LNCaP clone FGC (cell line): ENCODE measurements around the gene ZNF691.

Source experiments
- DNase-seq: peaks from one replicate; pipeline ENCODE4 v3.0.0-alpha.2; 2011; ENCODE audit warnings: low read depth
- H3K4me3 ChIP-seq: 2 replicates; pipeline ENCODE4 v1.5.1; 2011; ENCODE audit warnings: mild to moderate bottlenecking, low read depth, low read length, control low read depth
- CTCF ChIP-seq: IDR thresholded peaks from 2 replicates; pipeline ENCODE4 v1.5.1; 2012; ENCODE audit warnings: mild to moderate bottlenecking; ENCODE audit not compliant: control insufficient read depth, insufficient read depth; ENCODE audit errors: extremely low read depth

ZNF691 gene

GRCh38 chr1:42821690-42822089 lies 24.7 kb upstream of the ZNF691 start:
- H3K4me3 ChIP-seq: no peak overlapping the region
- no peak for DNase-seq
- no peak for TF ChIP-seq CTCF

- DNase-seq: no peak
- no peak for TF ChIP-seq CTCF
- no peak overlapping the region for H3K4me3 ChIP-seq
These were observed 23.5 kb upstream of the ZNF691 start for GRCh38 chr1:42822800-42823392.

DNA sequence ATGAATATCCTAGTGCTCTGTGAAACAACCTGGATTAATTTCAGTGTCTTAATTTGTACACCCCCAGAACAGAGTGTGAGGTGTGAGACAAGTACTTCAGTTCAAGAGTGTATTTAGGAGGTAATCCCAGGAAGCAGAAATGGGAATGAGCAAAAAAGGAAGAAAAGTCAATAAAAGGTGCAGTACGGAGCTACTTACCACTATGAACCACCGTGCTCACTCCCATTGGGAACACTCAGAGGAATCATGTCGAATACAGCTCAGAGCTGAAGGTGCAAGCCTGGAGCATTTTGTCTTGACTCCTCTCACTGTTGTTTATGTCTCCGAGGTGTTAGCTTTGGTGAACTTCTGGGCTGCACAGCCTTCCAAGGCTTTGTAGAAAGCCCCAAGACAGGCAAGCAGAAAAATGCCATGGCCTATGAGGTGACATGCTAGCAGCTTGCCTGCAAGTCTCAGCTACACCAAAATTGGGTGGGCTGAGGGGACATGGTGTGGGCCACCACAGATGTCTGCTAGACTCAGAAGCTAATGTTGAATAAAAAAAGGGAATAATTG lies 21.9 kb upstream of the ZNF691 start:
- no peak for DNase-seq
- TF ChIP-seq CTCF: no peak
- no peak overlapping the region for H3K4me3 ChIP-seq

DNA sequence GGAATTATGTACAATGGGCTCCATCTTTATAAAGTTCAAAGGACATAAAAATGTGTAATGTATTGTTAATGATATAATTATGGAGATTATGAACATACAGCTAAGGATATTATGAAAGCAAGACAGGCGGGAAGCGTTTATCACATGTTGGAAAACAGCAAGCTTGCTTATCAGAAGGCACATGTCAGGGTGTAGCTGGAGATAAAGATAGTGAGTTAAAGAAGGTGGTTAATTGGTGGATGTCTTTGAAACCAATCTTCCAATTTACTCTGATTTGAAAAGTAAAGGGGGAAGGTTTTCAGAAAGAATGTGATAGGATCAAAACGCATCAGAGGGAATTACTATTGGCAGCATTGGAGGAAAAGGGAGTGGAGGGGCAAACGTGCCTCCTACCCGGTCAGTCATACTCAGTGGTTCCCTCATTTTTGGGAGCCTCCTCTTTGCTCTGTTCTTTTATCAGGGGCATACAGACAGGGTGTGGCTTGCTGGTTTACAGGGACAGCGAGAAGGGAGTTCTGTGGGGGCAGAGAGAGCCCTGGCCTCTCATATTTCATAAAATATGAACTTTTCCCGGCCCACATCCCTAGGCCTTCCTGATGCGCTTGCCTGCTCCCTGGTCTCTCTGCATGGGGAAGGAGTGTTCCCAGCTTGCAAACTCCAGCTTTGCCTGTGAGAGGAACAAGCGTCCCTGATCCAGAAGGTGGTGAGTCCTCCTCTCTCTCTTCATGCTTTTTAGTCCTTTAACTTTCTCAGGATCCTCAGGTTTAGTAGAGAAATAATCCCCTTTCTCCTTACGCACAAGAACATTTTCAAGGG lies 21.2 kb upstream of the ZNF691 start:
- DNase-seq: no peak
- TF ChIP-seq CTCF: no peak
- no peak overlapping the region for H3K4me3 ChIP-seq

GRCh38 chr1:42830631-42831030 lies 15.8 kb upstream of the ZNF691 start:
- no peak overlapping the region for H3K4me3 ChIP-seq
- no peak for TF ChIP-seq CTCF
- DNase-seq: no peak

DNA sequence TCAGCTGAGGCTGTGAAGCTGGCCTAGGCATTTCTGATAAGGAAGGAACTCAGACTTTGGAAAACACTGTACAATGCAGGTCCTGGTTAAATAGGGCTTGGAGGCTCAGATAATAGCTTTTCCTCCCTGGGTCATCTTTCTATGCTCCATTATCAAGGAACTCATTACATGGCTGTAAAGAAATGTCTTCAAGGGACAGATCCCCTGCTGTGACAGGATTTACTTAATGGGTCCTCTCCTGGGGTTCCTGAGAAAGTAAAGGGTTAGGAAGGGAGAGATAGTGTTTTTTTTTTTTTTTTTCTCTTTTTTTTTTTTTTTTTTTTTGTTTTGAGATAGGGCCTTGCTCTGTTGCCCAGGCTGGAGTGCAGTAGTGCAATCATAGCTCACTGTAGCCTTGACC lies 15.1 kb upstream of the ZNF691 start:
- no peak for TF ChIP-seq CTCF
- DNase-seq: no peak

More for the DNA sequence above, 15.1 kb upstream of the ZNF691 start:
- no peak overlapping the region for H3K4me3 ChIP-seq
